Mesenchymal stem cell (in vitro differentiated cells and primary cell): ENCODE results near the gene KRTAP10-12.

Source experiments
- DNase-seq: peaks from one replicate; pipeline ENCODE4 v3.0.0-alpha.2; 2013
- H2AFZ ChIP-seq: one replicate; pipeline ENCODE4 v1.6.1; 2013; ENCODE audit warnings: low read depth, mild to moderate bottlenecking, control low read depth, inconsistent platforms, low read length, moderate library complexity
- H2AK5ac ChIP-seq: 2 replicates; pipeline ENCODE4 v1.6.1; 2013; ENCODE audit warnings: low read length, moderate library complexity, mild to moderate bottlenecking, inconsistent platforms; ENCODE audit not compliant: severe bottlenecking
- H2BK120ac ChIP-seq: one replicate; pipeline ENCODE4 v1.6.1; 2013; ENCODE audit warnings: low read depth, mild to moderate bottlenecking, inconsistent platforms, low read length, moderate library complexity
- H2BK12ac ChIP-seq, 2 experiments: one replicate each; pipeline ENCODE4 v1.6.1; 2013; ENCODE audit warnings: inconsistent platforms in 2 of 2, low read length in 2 of 2, mild to moderate bottlenecking in 2 of 2, moderate library complexity in 2 of 2, control low read depth in 1 of 2
- H2BK15ac ChIP-seq: one replicate; pipeline ENCODE4 v1.6.1; 2013; ENCODE audit warnings: mild to moderate bottlenecking, low read depth, inconsistent platforms; ENCODE audit not compliant: poor library complexity, severe bottlenecking
- H2BK5ac ChIP-seq: 2 replicates; pipeline ENCODE4 v1.6.1; 2013; ENCODE audit warnings: low read depth, mild to moderate bottlenecking, low read length, control low read depth, inconsistent platforms; ENCODE audit not compliant: poor library complexity, severe bottlenecking
- H3K14ac ChIP-seq, 2 experiments: one replicate each; pipeline ENCODE4 v1.6.1; 2013; ENCODE audit warnings: inconsistent platforms in 2 of 2, low read length in 2 of 2, control low read depth in 1 of 2, mild to moderate bottlenecking in 1 of 2, moderate library complexity in 1 of 2
- H3K18ac ChIP-seq, 2 experiments: one replicate each; pipeline ENCODE4 v1.6.1; 2013; ENCODE audit warnings: inconsistent platforms in 2 of 2, low read length in 2 of 2, control low read depth in 1 of 2, low read depth in 1 of 2, mild to moderate bottlenecking in 1 of 2
- H3K23ac ChIP-seq, 2 experiments: one replicate each; pipeline ENCODE4 v1.6.1; 2013; ENCODE audit warnings: inconsistent platforms in 2 of 2, low read length in 2 of 2, mild to moderate bottlenecking in 2 of 2, moderate library complexity in 2 of 2, control low read depth in 1 of 2
- H3K27ac ChIP-seq: 2 replicates; pipeline ENCODE4 v1.5.1; 2013; ENCODE audit warnings: mild to moderate bottlenecking, moderate library complexity, low read length, control low read depth, inconsistent platforms; ENCODE audit not compliant: poor library complexity, severe bottlenecking
- H3K27me3 ChIP-seq, 2 experiments: 2 replicates each; pipeline versions ENCODE4 v1.6.1 to v1.7.0; 2013; ENCODE audit warnings: low read length in 2 of 2, mild to moderate bottlenecking in 2 of 2, moderate library complexity in 2 of 2, control low read depth in 1 of 2, inconsistent platforms in 1 of 2; ENCODE audit not compliant: control insufficient read depth in 1 of 2, insufficient read depth in 1 of 2
- H3K36me3 ChIP-seq, 2 experiments: 2 replicates each; pipeline versions ENCODE4 v1.6.1 to v1.7.0; 2013; ENCODE audit warnings: low read length in 2 of 2, control low read depth in 1 of 2, inconsistent platforms in 1 of 2, low read depth in 1 of 2, mild to moderate bottlenecking in 1 of 2; ENCODE audit not compliant: insufficient read depth in 2 of 2, control insufficient read depth in 1 of 2
- H3K4ac ChIP-seq, 2 experiments: one replicate each; pipeline ENCODE4 v1.6.1; 2013; ENCODE audit warnings: inconsistent platforms in 2 of 2, low read length in 2 of 2, mild to moderate bottlenecking in 2 of 2, moderate library complexity in 2 of 2, control low read depth in 1 of 2, low read depth in 1 of 2
- H3K4me1 ChIP-seq: 2 replicates; pipeline ENCODE4 v1.6.1; 2013; ENCODE audit warnings: low read depth, low read length, control low read depth; ENCODE audit not compliant: control insufficient read depth, insufficient read depth
- H3K4me2 ChIP-seq: 2 replicates; pipeline ENCODE4 v1.6.1; 2013; ENCODE audit warnings: low read length, mild to moderate bottlenecking, inconsistent platforms; ENCODE audit not compliant: poor library complexity, severe bottlenecking
- H3K4me3 ChIP-seq, 2 experiments: 2 replicates each; pipeline versions ENCODE4 v1.5.1 to v1.7.0; 2013; ENCODE audit warnings: low read length in 2 of 2, mild to moderate bottlenecking in 2 of 2, control low read depth in 1 of 2, low read depth in 1 of 2; ENCODE audit not compliant: insufficient read depth in 1 of 2
- H3K79me1 ChIP-seq: replicated peaks from 2 replicates; pipeline ENCODE4 v1.6.1; 2013; ENCODE audit warnings: mild to moderate bottlenecking, control low read depth, low read length, inconsistent platforms; ENCODE audit not compliant: poor library complexity, severe bottlenecking
- H3K9ac ChIP-seq: 2 replicates; pipeline ENCODE4 v1.7.0; 2013; ENCODE audit warnings: mild to moderate bottlenecking, low read length, moderate library complexity
- H3K9me3 ChIP-seq: 2 replicates; pipeline ENCODE4 v1.7.0; 2013; ENCODE audit warnings: mild to moderate bottlenecking, low read length; ENCODE audit not compliant: control insufficient read depth
- H4K8ac ChIP-seq: one replicate; pipeline ENCODE4 v1.6.1; 2013; ENCODE audit warnings: inconsistent platforms, mild to moderate bottlenecking, low read length, moderate library complexity
- H4K91ac ChIP-seq: one replicate; pipeline ENCODE4 v1.6.1; 2013; ENCODE audit warnings: mild to moderate bottlenecking, low read length, inconsistent platforms
- WGBS: methylation state at CpG from one replicate; pipeline ENCODE4 v1.1.7; 2013; ENCODE audit warnings: mixed read lengths; 5-methylcytosine and 5-hydroxymethylcytosine counted together

The KRTAP10-12 gene

GRCh38 chr21:44728716-44729115 is 31.7 kb downstream of the KRTAP10-12 start:
- no peak overlapping the region for H2BK12ac ChIP-seq
- H2BK15ac ChIP-seq: no peak overlapping the region
- H2AK5ac ChIP-seq: no peak overlapping the region
- H3K4me2 ChIP-seq: no peak overlapping the region
- no peak overlapping the region for H3K18ac ChIP-seq
- no peaks in the 10 kb centered on the region for H3K79me1 ChIP-seq
- peaks cover 42 to 70% of the 10 kb centered on the region in 2 experiments for H3K27me3 ChIP-seq
- no peak overlapping the region for H3K9ac ChIP-seq
- no peak overlapping the region for H2BK5ac ChIP-seq
- H3K14ac ChIP-seq: no peak overlapping the region
- 95% methylated on average over 12 of the region's 14 CpGs for WGBS
- no peaks in the 10 kb centered on the region for H3K9me3 ChIP-seq
- H3K23ac ChIP-seq: no peak overlapping the region
- no peak overlapping the region for H3K4ac ChIP-seq
- H3K4me1 ChIP-seq: no peaks in the 10 kb centered on the region
- no peak overlapping the region for H2BK120ac ChIP-seq
- H3K4me3 ChIP-seq: no peak overlapping the region
- no peak overlapping the region for H4K91ac ChIP-seq
- H4K8ac ChIP-seq: no peak overlapping the region
- no peak for DNase-seq
- H2AFZ ChIP-seq: no peak overlapping the region
- no peak overlapping the region for H3K27ac ChIP-seq
- no peaks in the 10 kb centered on the region for H3K36me3 ChIP-seq

DNA sequence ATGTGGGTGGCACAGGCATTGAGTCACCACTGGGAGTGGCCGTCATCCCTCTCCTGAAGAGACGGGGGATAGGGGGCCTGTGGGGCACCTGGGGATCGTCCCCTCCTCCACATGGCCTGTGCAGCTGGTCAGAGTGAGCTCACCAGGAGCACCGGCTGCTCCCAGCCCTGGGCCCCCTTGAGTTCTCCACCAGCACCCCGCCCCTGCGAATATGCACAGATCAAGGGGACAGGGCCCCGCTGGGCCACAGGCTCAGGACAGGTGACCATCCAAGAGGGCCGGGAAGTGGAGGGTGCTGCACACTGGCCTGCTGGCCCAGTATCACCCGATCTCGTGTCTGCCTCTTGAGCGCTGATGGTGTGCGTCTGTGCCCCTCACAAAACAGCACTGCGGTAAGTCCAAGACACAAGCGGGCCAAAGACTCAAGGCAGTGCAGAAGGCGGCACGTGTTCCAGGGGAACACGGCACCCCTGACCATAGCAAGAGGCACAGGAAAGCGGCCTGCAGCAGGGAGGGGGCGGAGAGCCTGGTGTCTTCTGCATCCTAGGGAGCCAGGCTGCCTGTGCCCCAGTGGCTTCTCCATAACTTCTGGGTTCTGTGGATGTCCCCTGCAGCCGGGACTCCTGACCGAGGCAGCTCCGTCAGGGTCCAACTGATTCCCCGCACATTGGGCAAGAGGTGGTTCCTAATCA is 32.5 kb downstream of the KRTAP10-12 start:
- H3K36me3 ChIP-seq: no peaks in the 10 kb centered on the region
- H3K4me1 ChIP-seq: no peaks in the 10 kb centered on the region
- 91% methylated on average over 23 of the region's 23 CpGs for WGBS
- H3K23ac ChIP-seq: no peak overlapping the region
- no peak overlapping the region for H3K4ac ChIP-seq
- no peaks in the 10 kb centered on the region for H3K9me3 ChIP-seq
- H2BK120ac ChIP-seq: no peak overlapping the region
- no peak overlapping the region for H3K14ac ChIP-seq
- H2BK15ac ChIP-seq: no peak overlapping the region
- H4K8ac ChIP-seq: no peak overlapping the region
- no peak overlapping the region for H4K91ac ChIP-seq
- H3K4me2 ChIP-seq: no peak overlapping the region
- no peak overlapping the region for H3K27ac ChIP-seq
- H3K18ac ChIP-seq: no peak overlapping the region
- no peaks in the 10 kb centered on the region for H3K79me1 ChIP-seq
- no peak overlapping the region for H2AFZ ChIP-seq
- H2AK5ac ChIP-seq: no peak overlapping the region
- peaks cover 36 to 62% of the 10 kb centered on the region in 2 experiments for H3K27me3 ChIP-seq
- no peak overlapping the region for H2BK12ac ChIP-seq
- no peak for DNase-seq
- no peak overlapping the region for H3K9ac ChIP-seq
- H3K4me3 ChIP-seq: no peak overlapping the region
- no peak overlapping the region for H2BK5ac ChIP-seq

DNA sequence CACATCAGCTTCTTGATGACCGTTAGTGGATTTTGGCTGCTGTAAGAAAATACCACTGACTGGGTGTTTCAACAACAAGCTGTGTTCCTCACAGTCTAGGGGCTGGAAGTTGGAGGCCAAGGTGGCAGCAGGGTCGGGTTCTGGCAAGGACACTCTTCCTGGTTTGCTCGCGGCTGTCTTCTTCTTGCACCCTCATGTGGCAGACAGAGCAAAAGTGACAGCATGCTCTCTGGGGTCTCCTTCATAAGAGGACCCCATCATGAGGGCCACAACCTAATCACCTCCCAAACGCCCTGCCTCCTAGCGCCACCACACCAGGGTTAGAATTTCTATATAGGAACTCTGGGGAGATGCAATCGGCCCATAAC is 33.0 kb downstream of the KRTAP10-12 start:
- no peak overlapping the region for H2AK5ac ChIP-seq

DNA sequence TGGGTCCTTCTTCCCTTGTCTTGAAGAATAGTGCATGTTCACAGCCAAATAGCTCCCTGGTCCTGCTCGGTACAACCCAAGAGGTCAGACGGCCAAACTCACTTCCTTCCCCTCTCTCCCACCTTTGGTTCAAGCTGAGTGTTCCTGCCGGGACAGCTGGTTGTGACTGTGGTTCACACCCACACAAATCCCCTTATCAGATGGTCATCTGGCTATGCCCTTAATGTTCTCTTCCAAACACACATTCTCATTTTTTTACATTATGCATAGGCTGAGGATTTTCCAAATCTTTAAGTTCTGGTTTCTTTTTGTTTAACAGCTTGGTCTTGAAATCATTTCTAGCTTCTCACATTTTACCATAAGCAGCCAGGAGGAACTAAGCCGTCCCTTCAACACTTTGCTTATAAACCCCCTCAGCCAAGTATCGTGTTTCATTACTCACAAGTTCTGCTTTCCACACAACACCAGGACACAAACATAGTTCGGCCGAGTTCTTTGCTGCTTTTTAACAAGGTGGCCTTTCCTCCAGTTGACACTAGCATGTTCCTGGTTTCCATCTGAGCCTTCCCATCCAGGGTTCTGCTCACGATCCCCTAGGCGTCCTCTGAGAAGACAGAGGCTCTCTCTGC is 34.1 kb downstream of the KRTAP10-12 start:
- H4K8ac ChIP-seq: no peak overlapping the region
- H4K91ac ChIP-seq: no peak overlapping the region
- no peak overlapping the region for H2BK5ac ChIP-seq
- no peak for DNase-seq
- H2AFZ ChIP-seq: no peak overlapping the region
- H3K23ac ChIP-seq: no peak overlapping the region
- H2BK120ac ChIP-seq: no peak overlapping the region
- H3K79me1 ChIP-seq: no peaks in the 10 kb centered on the region
- H3K14ac ChIP-seq: no peak overlapping the region
- no peak overlapping the region for H3K9ac ChIP-seq
- H3K4ac ChIP-seq: no peak overlapping the region
- no peak overlapping the region for H3K27ac ChIP-seq
- peaks cover 6% of the 10 kb centered on the region for H3K9me3 ChIP-seq
- no peak overlapping the region for H3K4me3 ChIP-seq
- no peak overlapping the region for H2BK15ac ChIP-seq
- H3K27me3 ChIP-seq: peaks cover 26 to 48% of the 10 kb centered on the region in 2 experiments
- H3K36me3 ChIP-seq: no peaks in the 10 kb centered on the region
- no peaks in the 10 kb centered on the region for H3K4me1 ChIP-seq
- WGBS: 79% methylated on average over 9 of the region's 9 CpGs
- H2AK5ac ChIP-seq: no peak overlapping the region
- H3K4me2 ChIP-seq: no peak overlapping the region
- no peak overlapping the region for H3K18ac ChIP-seq
- no peak overlapping the region for H2BK12ac ChIP-seq

More for the DNA sequence above, 33.0 kb downstream of the KRTAP10-12 start:
- no peak for DNase-seq
- H3K9ac ChIP-seq: no peak overlapping the region
- H3K27me3 ChIP-seq: peaks cover 32 to 59% of the 10 kb centered on the region in 2 experiments
- no peaks in the 10 kb centered on the region for H3K79me1 ChIP-seq
- H3K4me1 ChIP-seq: no peaks in the 10 kb centered on the region
- H3K23ac ChIP-seq: no peak overlapping the region
- no peak overlapping the region for H2BK120ac ChIP-seq
- no peak overlapping the region for H3K27ac ChIP-seq
- 90% methylated on average over 7 of the region's 7 CpGs for WGBS
- H3K4me2 ChIP-seq: no peak overlapping the region
- H4K8ac ChIP-seq: no peak overlapping the region
- H2BK12ac ChIP-seq: no peak overlapping the region
- no peak overlapping the region for H2BK15ac ChIP-seq
- H3K4me3 ChIP-seq: no peak overlapping the region
- no peak overlapping the region for H2BK5ac ChIP-seq
- no peaks in the 10 kb centered on the region for H3K36me3 ChIP-seq
- no peak overlapping the region for H3K14ac ChIP-seq
- no peak overlapping the region for H3K18ac ChIP-seq
- no peak overlapping the region for H4K91ac ChIP-seq
- no peaks in the 10 kb centered on the region for H3K9me3 ChIP-seq
- no peak overlapping the region for H3K4ac ChIP-seq
- no peak overlapping the region for H2AFZ ChIP-seq
